Activated B cell treated with CpG ODN at 0.5 μM for 24 hours (primary cell): ENCODE measurements around the gene PACC1. TPM values are rescaled to one million over a fixed set of nuclear protein-coding genes. Genes with fewer than 3 reads are reported as not detected.
A peak's percentile ranks its signal among the peaks of the same experiment; 100 is the strongest.

Source experiments
- ATAC-seq: fragments of 200-7000 bp; cut with Tn5 transposase; one replicate; pipeline ENCODE4 v1.10.0; 2021; ENCODE audit warnings: low read depth, mild to moderate bottlenecking, moderate library complexity
- CTCF ChIA-PET: fragments of 350-600 bp; sonication (Branson Sonifier 250); formaldehyde crosslinking; loops from one replicate; lab custom pipeline; 2021; ENCODE audit warnings: antibody characterized with exemption; lab: Charles Lee
- POLR2A ChIA-PET: fragments of 350-600 bp; sonication (Branson Sonifier 250); formaldehyde crosslinking; loops from one replicate; lab custom pipeline; 2021; ENCODE audit warnings: antibody characterized with exemption; lab: Charles Lee
- DNase-seq: peaks from one replicate; pipeline ENCODE4 v3.0.0; 2022
- H3K27ac Mint-ChIP-seq: one replicate; pipeline ENCODE4 v1.8.0; 2020; ENCODE audit warnings: mixed read lengths
- H3K27me3 Mint-ChIP-seq: one replicate; pipeline ENCODE4 v1.8.0; 2021; ENCODE audit warnings: mixed read lengths
- H3K36me3 Mint-ChIP-seq: one replicate; pipeline ENCODE4 v1.8.0; 2021; ENCODE audit warnings: low read depth, mixed read lengths
- H3K4me1 Mint-ChIP-seq: one replicate; pipeline ENCODE4 v1.8.0; 2021; ENCODE audit warnings: mixed read lengths
- H3K4me3 Mint-ChIP-seq: one replicate; pipeline ENCODE4 v1.8.0; 2020; ENCODE audit warnings: mild to moderate bottlenecking, mixed read lengths
- H3K9me3 Mint-ChIP-seq: one replicate; pipeline ENCODE4 v1.8.0; 2020; ENCODE audit warnings: mixed read lengths
- intact Hi-C: fragments of 100-400 bp; cut with micrococcal nuclease; formaldehyde crosslinking; loops from one replicate; pipeline ENCODE4 v1.15.1; 2024
- total RNA-seq: library from RNA; stranded (reverse); gene quantifications from 2 replicates; pipeline ENCODE4 v1.2.3, GENCODE V29; 2022
- TF ChIP-seq, protein P1 (sequence below): fragments of 200-600 bp; IDR thresholded peaks from one replicate; pipeline ENCODE4 v1.8.0; 2022; ENCODE audit warnings: antibody characterized with exemption, mild to moderate bottlenecking

Gene PACC1
- total RNA-seq, 1 donor from 2014 or later, result 20.0 TPM

GRCh38 chr1:212413902-212414327, 771 bp downstream of the PACC1 start:
- ChIA-PET CTCF (interaction anchor here (1.1 kb wide), 1 partner anchor 342 kb away, joined by 4 read pairs; no protein-coding TSS in a partner anchor), POLR2A (interaction anchor here (1.0 to 2.0 kb wide), 6 partner anchors 14 to 807 kb away, joined by 3 to 21 read pairs (median 6); partner anchors contain the start of genes NENF and PPP2R5A)
- Mint-ChIP-seq H3K4me3 (peak overlapping the region; percentile 100), H3K27me3 (no peaks in the 10 kb centered on the region), H3K27ac (peak overlapping the region; percentile 96), H3K4me1 (peaks cover 43% of the 10 kb centered on the region), H3K36me3 (peaks cover 34% of the 10 kb centered on the region), H3K9me3 (no peaks in the 10 kb centered on the region)
- intact Hi-C loops, result loop anchor here (1.0 to 10.0 kb wide), 8 partner anchors 129 to 809 kb away; partner anchors contain the start of genes ATF3, DTL, FLVCR1 and INTS7
- TF ChIP-seq, protein P1, sequence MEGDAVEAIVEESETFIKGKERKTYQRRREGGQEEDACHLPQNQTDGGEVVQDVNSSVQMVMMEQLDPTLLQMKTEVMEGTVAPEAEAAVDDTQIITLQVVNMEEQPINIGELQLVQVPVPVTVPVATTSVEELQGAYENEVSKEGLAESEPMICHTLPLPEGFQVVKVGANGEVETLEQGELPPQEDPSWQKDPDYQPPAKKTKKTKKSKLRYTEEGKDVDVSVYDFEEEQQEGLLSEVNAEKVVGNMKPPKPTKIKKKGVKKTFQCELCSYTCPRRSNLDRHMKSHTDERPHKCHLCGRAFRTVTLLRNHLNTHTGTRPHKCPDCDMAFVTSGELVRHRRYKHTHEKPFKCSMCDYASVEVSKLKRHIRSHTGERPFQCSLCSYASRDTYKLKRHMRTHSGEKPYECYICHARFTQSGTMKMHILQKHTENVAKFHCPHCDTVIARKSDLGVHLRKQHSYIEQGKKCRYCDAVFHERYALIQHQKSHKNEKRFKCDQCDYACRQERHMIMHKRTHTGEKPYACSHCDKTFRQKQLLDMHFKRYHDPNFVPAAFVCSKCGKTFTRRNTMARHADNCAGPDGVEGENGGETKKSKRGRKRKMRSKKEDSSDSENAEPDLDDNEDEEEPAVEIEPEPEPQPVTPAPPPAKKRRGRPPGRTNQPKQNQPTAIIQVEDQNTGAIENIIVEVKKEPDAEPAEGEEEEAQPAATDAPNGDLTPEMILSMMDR, result no peak
- ATAC-seq, result no peak
- no peak for DNase-seq

GRCh38 chr1:212412374-212412773, 2.3 kb downstream of the PACC1 start:
- intact Hi-C loops, result loop anchor here (5.0 to 10.0 kb wide), 2 partner anchors 145 to 808 kb away; no protein-coding TSS in a partner anchor
- POLR2A ChIA-PET, result interaction anchor here (1.5 kb wide), 1 partner anchor 21 kb away, joined by 7 read pairs; the partner anchor contains the start of gene NENF
- H3K9me3 Mint-ChIP-seq, result no peaks in the 10 kb centered on the region
- peaks cover 43% of the 10 kb centered on the region for H3K4me1 Mint-ChIP-seq
- peaks cover 44% of the 10 kb centered on the region for H3K36me3 Mint-ChIP-seq
- CTCF ChIA-PET, result no interaction called here
- TF ChIP-seq, protein P1, result no peak
- ATAC-seq, result no peak
- H3K27me3 Mint-ChIP-seq, result no peaks in the 10 kb centered on the region
- peak overlapping the region; percentile 100 for H3K4me3 Mint-ChIP-seq
- H3K27ac Mint-ChIP-seq, result no peak overlapping the region
- DNase-seq, result no peak

- ChIA-PET CTCF (no interaction called here), POLR2A (no interaction called here)
- Mint-ChIP-seq H3K27me3 (no peaks in the 10 kb centered on the region), H3K4me3 (no peak overlapping the region), H3K9me3 (no peaks in the 10 kb centered on the region), H3K36me3 (peaks cover 61% of the 10 kb centered on the region), H3K27ac (no peak overlapping the region), H3K4me1 (peaks cover 38% of the 10 kb centered on the region)
- TF ChIP-seq, protein P1, result no peak
- ATAC-seq (no peak), DNase-seq (no peak)
- intact Hi-C loops, result loop anchor here (5.0 to 10.0 kb wide), 2 partner anchors 147 to 806 kb away; no protein-coding TSS in a partner anchor
Measured at GRCh38 chr1:212410231-212410820, 4.4 kb downstream of the PACC1 start.

GRCh38 chr1:212402666-212403321, 11.9 kb downstream of the PACC1 start:
- no peak overlapping the region for H3K4me3 Mint-ChIP-seq
- CTCF ChIA-PET, result no interaction called here
- H3K27ac Mint-ChIP-seq, result no peak overlapping the region
- no peaks in the 10 kb centered on the region for H3K27me3 Mint-ChIP-seq
- H3K9me3 Mint-ChIP-seq, result no peaks in the 10 kb centered on the region
- DNase-seq, result no peak
- H3K36me3 Mint-ChIP-seq, result peaks cover 57% of the 10 kb centered on the region
- ATAC-seq, result no peak
- intact Hi-C loops, result loop anchor here (5.0 kb wide), 1 partner anchor 55 kb away; no protein-coding TSS in a partner anchor
- peaks cover 9% of the 10 kb centered on the region for H3K4me1 Mint-ChIP-seq
- POLR2A ChIA-PET, result no interaction called here
- TF ChIP-seq, protein P1, result no peak
